NCI-H2107 treated with DMSO at 0.1 percent for 48 hours (cell line): Measurements from ENCODE around the gene ST3GAL4.

Source experiments
- DNase-seq: peaks from one replicate; lab custom pipeline; 2025; ENCODE audit not compliant: unreplicated experiment; lab: John Stamatoyannopoulos, UW

ST3GAL4 gene

GRCh38 chr11:126329644-126330211 lies 25.8 kb upstream of the ST3GAL4 start:
- DNase-seq, result no peak

- no peak for DNase-seq
Observed at GRCh38 chr11:126331286-126331685, 24.2 kb upstream of the ST3GAL4 start.

GRCh38 chr11:126332221-126332711 lies 23.2 kb upstream of the ST3GAL4 start:
- no peak for DNase-seq

- no peak for DNase-seq
Observed at GRCh38 chr11:126333142-126333541, 22.3 kb upstream of the ST3GAL4 start.

GRCh38 chr11:126334659-126335462 lies 20.6 kb upstream of the ST3GAL4 start:
- no peak for DNase-seq

GRCh38 chr11:126335463-126335760 lies 20.1 kb upstream of the ST3GAL4 start:
- DNase-seq, result no peak

GRCh38 chr11:126336138-126336541 lies 19.3 kb upstream of the ST3GAL4 start:
- DNase-seq, result no peak

GRCh38 chr11:126336671-126337101 lies 18.8 kb upstream of the ST3GAL4 start:
- DNase-seq, result no peak

GRCh38 chr11:126337126-126337473 lies 18.4 kb upstream of the ST3GAL4 start:
- DNase-seq, result no peak

GRCh38 chr11:126337474-126338241 lies 17.8 kb upstream of the ST3GAL4 start:
- DNase-seq, result no peak

GRCh38 chr11:126338346-126339055 lies 17.0 kb upstream of the ST3GAL4 start:
- no peak for DNase-seq

- no peak for DNase-seq
Observed at GRCh38 chr11:126339073-126339862, 16.2 kb upstream of the ST3GAL4 start.

- DNase-seq, result no peak
Observed at GRCh38 chr11:126339863-126340434, 15.5 kb upstream of the ST3GAL4 start.

GRCh38 chr11:126340960-126341606 lies 14.4 kb upstream of the ST3GAL4 start:
- no peak for DNase-seq

GRCh38 chr11:126341760-126342161 lies 13.7 kb upstream of the ST3GAL4 start:
- no peak for DNase-seq

GRCh38 chr11:126343051-126343450 lies 12.4 kb upstream of the ST3GAL4 start:
- DNase-seq, result no peak

GRCh38 chr11:126344141-126345080 lies 11.1 kb upstream of the ST3GAL4 start:
- DNase-seq, result no peak

GRCh38 chr11:126345283-126345682 lies 10.2 kb upstream of the ST3GAL4 start:
- no peak for DNase-seq
